HG02763 (cell line): ENCODE data around the gene ATF7IP.
"Not testable (repeated sequence)": the region's sequence is repeated elsewhere in the genome, so short reads cannot be mapped to it uniquely, and the experiment has no call there.

ENCODE experiments used
- ATAC-seq: cut with Tn5 transposase; IDR thresholded peaks from one replicate; pipeline ENCODE4 v1.9.1; 2021; ENCODE audit warnings: mild to moderate bottlenecking, moderate library complexity; ENCODE audit not compliant: unreplicated experiment

ATF7IP gene, protein sequence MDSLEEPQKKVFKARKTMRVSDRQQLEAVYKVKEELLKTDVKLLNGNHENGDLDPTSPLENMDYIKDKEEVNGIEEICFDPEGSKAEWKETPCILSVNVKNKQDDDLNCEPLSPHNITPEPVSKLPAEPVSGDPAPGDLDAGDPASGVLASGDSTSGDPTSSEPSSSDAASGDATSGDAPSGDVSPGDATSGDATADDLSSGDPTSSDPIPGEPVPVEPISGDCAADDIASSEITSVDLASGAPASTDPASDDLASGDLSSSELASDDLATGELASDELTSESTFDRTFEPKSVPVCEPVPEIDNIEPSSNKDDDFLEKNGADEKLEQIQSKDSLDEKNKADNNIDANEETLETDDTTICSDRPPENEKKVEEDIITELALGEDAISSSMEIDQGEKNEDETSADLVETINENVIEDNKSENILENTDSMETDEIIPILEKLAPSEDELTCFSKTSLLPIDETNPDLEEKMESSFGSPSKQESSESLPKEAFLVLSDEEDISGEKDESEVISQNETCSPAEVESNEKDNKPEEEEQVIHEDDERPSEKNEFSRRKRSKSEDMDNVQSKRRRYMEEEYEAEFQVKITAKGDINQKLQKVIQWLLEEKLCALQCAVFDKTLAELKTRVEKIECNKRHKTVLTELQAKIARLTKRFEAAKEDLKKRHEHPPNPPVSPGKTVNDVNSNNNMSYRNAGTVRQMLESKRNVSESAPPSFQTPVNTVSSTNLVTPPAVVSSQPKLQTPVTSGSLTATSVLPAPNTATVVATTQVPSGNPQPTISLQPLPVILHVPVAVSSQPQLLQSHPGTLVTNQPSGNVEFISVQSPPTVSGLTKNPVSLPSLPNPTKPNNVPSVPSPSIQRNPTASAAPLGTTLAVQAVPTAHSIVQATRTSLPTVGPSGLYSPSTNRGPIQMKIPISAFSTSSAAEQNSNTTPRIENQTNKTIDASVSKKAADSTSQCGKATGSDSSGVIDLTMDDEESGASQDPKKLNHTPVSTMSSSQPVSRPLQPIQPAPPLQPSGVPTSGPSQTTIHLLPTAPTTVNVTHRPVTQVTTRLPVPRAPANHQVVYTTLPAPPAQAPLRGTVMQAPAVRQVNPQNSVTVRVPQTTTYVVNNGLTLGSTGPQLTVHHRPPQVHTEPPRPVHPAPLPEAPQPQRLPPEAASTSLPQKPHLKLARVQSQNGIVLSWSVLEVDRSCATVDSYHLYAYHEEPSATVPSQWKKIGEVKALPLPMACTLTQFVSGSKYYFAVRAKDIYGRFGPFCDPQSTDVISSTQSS

DNA sequence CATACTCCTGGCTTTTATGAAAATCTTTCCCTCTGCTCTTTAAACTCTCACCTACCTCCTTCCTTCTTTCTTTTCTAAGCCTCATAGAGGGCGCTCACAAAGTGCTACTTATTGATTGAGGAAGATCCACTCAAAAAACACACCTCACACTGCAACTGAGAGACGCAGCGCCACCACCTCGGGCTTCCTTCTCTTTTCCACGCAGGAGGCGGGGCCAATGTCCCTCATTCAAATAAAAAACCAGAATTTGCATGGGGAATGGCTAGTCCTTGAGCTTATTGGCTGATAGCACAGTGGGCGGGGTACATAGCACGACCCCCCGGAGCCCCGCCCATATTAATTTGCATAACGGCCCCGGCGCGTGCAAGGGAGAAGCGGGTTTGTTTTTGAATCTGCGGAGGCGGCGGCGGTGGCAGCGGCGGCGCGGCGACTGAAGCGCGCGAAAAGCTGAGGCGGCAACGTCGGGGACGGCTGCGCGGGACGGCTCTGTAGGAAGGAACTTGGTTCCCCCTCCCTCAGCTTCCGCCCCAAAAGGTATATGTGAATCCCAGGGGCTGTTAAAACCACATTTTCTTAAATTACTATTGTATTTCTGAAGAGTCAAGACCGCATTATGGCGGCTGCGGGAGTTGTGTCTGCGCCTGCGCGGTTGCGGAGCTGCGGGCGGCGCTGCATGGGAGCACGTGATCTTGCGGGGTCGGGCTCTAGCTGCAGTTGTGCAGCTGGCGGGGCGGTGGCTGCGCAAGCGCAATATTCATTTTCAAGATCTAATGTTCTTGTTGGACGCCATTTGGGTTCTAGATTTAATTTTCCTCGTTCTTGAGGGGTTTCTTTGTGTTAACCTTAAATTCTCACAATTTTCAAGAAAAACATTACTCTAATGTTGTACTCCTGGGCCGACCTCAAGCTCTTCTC is at the start of gene ATF7IP:
TSS of gene ATF7IP (plus strand) at position 389 of the 915 bp plus-strand sequence. CDS start 58,234 bp downstream, outside the sequence.
- peak; percentile 70 for ATAC-seq

DNA sequence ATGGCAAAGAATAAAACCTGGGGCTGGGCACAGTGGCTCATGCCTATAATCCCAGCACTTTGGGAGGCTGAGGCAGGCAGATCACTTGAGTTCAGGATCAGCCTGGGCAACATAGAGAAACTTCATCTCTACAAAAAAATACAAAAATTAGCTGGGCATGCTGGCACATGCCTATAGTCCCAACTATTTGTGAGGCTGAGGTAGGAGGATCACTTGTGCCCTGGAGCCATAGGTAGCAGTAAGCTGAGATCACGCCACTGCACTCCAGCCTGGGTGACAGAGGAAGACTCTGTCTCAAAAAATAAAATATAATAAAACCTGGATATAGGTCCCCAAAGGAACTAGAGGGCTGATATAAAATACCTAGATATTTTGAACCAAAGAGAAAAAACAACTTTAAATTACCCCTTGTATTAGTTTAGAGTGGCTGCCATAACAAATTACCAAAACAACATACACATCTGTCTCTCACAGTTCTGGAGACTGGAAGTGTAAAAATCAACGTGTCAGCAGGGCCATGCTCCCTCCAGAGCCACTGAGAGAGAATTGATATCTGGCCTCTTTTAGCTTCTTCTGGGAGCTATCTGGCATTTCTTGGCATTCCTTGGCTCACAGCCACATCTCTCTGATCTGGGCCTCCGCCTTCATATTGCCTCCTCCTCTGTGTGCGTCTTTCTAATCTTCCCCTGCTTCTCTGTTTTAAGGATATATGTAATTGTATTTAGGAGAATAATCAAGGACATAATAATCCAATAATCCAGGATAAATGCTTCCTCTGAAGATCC is 47.9 kb upstream of the ATF7IP start:
- ATAC-seq: no peak

DNA sequence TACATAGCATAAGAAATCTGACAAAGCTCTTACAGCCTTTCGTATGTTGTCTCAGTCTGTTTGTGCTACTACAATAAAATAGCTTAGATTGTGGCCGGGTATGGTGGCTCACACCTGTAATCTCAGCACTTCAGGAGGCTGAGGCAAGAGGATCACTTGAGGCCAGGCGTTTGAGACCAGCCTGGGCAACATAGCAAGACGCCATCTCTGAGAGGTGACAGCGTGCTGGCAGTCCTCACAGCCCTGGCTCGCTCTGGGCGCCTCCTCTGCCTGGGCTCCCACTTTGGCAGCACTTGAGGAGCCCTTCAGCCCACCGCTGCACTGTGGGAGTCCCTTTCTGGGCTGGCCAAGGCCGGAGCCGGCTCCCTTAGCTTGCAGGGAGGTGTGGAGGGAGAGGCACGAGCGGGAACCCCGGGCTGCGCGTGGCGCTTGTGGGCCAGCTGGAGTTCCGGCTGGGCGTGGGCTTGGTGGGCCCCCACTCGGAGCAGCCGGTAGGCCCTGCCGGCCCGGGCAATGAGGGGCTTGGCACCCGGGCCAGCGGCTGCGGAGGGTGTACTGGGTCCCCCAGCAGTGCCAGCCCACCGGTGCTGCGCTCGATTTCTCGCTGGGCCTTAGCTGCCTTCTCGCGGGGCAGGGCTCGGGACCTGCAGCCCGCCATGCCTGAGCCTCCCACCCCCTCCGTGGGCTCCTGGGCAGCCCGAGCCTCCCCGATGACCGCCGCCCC is 45.6 kb upstream of the ATF7IP start:
- not testable (repeated sequence) for ATAC-seq

GRCh38 chr12:14322403-14322802 is 43.1 kb upstream of the ATF7IP start:
- ATAC-seq: no peak

DNA sequence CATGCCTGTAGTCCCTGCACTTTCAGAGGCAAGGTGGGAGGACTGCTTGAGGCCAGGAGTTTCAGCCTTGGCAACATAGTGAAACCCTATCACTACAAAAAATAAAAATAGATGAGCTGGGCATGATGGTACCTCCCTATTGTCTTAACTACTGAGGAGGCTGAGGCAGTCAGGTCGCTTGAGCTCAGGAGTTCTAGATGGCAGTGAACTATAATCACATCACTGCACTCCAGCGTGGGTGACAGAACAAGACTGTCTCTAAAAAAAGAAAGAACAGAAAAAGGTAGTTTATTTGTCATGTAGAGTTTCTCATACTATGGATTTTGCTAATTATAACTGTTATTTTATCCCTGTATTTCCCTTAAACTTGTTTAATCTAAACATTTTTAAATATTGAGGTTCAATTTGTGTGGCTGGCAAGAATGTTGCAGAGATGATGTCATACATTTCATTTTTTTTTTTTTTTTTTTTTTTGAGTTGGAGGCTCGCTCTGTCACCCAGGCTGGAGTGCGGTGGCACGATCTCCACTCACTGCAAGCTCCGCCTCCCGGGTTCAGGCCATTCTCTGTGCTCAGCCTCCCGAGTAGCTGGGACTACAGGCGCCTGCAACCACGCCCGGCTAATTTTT is 39.7 kb upstream of the ATF7IP start:
- ATAC-seq: no peak

DNA sequence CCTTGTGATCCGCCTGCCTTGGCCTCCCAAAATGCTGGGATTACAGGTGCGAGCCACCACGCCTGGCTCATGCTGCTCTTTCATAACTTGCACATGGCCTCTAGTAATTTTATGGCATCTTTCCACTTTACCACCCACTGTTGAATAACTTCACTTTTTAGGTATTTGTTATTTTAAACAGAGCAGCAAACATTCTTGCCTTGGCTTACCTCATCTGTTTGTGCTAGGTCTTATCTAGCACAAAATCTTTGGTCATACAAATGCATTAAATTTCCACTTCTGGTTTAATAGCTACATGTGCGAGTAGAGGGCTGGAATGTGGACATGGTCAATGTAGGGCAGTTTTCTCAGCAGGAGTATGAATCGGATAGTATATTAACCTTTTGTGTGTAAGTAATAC is 38.8 kb upstream of the ATF7IP start:
- ATAC-seq: no peak

GRCh38 chr12:14327711-14328110 is 37.8 kb upstream of the ATF7IP start:
- no peak for ATAC-seq

- no peak for ATAC-seq
Measured at GRCh38 chr12:14332482-14332881, 33.0 kb upstream of the ATF7IP start.

GRCh38 chr12:14340371-14340770 is 25.1 kb upstream of the ATF7IP start:
- ATAC-seq: no peak

DNA sequence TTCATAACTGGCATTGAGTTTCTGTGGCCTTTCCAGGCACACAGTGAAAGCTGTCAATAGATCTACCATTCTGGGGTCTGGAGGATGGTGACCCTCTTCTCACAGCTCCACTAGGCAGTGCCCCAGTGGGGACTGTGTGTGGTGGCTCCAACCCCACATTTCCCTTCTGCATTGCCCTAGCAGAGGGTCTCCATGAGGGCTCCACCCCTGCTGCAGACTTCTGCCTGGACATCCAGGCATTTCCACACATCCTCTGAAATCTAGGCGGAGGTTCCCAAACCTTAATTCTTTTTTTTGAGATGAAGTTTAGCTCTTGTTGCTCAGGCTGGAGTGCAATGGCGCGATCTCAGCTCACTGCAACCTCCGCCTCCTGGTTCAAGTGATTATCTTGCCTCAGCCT is 14.0 kb upstream of the ATF7IP start:
- ATAC-seq: not testable (repeated sequence)

DNA sequence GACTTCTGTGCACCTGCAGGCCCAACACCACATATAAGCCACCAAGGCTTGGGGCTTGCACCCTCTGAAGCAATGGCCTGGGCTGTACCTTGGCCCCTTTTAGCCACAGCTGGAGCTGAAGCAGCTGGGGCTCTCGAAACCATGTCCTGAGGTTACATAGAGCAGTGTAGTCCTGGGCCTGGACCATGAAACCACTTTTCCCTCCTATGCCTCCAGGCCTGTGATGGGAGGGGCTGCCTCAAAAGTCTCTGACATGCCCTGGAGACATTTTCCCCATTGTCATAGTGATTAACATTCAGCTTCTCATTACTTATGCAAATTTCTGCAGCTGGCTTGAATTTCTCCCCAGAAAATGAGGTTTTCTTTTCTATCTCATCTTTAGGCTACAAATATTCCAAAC is 13.4 kb upstream of the ATF7IP start:
- ATAC-seq: not testable (repeated sequence)

GRCh38 chr12:14354665-14355064 is 10.8 kb upstream of the ATF7IP start:
- ATAC-seq: not testable (repeated sequence)

- no peak for ATAC-seq
Measured at GRCh38 chr12:14356147-14356546, 9.3 kb upstream of the ATF7IP start.

- no peak for ATAC-seq
Measured at GRCh38 chr12:14357486-14357885, 8.0 kb upstream of the ATF7IP start.

DNA sequence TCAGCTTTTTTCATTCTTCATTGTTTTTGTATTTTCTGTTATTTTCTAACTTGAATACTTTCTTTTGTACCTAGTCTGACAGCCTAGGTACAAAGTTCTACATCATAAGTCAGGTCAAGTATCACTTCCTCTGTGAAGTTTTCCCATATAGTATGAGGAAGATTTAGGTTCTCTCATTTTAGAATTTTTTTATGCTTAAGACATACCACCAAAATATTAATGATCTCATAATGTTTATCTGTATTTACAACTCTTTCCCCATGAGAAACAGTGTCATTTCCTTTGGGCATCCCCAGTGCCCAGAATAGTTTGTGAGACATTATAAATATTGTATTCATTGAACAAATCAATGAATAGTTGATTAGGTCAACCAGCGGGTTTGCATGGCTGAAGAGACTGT is 3.1 kb upstream of the ATF7IP start:
- ATAC-seq: peak; percentile 26

DNA sequence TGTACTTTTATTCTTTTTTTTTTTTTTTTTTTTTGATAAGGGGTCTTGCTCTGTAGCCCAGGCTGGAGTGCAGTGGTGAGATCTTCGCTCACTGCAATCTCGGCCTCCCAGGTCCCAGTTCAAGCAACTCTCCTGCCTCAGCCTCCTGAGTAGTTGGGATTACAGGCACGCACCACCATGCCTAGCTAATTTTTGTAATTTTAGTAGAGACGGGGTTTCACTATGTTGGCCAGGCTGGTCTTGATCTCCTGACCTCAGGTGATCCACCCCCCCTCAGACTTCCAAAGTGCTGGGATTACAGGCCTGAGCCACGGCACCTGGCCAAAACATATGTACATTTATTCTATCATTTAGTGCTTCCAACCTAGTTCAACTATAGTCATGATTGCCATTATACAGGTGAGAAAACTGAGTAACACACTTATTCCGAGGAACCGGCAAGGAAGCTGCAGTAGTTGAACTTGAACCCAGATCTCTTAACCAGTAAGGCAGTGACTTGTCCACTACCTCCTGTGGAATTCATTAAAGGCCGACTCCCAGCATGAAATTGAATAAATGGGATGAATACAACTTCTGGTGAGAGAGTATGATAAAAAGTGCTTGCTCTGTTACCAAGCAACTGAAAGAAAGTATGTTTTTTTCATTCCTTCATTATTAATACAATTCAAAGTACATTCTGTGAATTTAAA is 755 bp upstream of the ATF7IP start:
- ATAC-seq: no peak

GRCh38 chr12:14366209-14367039 is 942 bp downstream of the ATF7IP start:
- no peak for ATAC-seq
